DND-41 (cell line): ENCODE measurements around the gene MRM1.

ENCODE experiments used
- ATAC-seq: fragments of 200-7000 bp; cut with Tn5 transposase; 3 replicates; pipeline ENCODE4 v1.9.1; 2021; ENCODE audit warnings: low read depth; ENCODE audit not compliant: insufficient read depth
- DNase-seq: peaks from one replicate; pipeline ENCODE4 v3.0.0-alpha.2; 2020
- H2AFZ ChIP-seq: 2 replicates; pipeline ENCODE4 v1.6.0; 2012; ENCODE audit warnings: low read depth, low read length
- H3K27ac ChIP-seq: 2 replicates; pipeline ENCODE4 v1.5.1; 2012; ENCODE audit warnings: low read length, inconsistent platforms
- H3K27me3 ChIP-seq: fragments of 200-600 bp; sonication (generic); 2 replicates; pipeline ENCODE4 v1.6.0; 2012; ENCODE audit warnings: low read length, mild to moderate bottlenecking, inconsistent platforms; ENCODE audit not compliant: insufficient read depth, poor library complexity
- H3K36me3 ChIP-seq: 2 replicates; pipeline ENCODE4 v1.5.1; 2012; ENCODE audit warnings: low read length, inconsistent platforms; ENCODE audit not compliant: insufficient read depth
- H3K4me1 ChIP-seq: 2 replicates; pipeline ENCODE4 v1.5.1; 2012; ENCODE audit warnings: mild to moderate bottlenecking, low read length; ENCODE audit not compliant: insufficient read depth
- H3K4me2 ChIP-seq: 2 replicates; pipeline ENCODE4 v1.6.0; 2012; ENCODE audit warnings: mild to moderate bottlenecking, moderate library complexity, low read length, inconsistent platforms; ENCODE audit not compliant: insufficient read depth
- H3K4me3 ChIP-seq, 2 experiments: fragments of 200-600 bp in 1 of 2; shearing (Covaris generic) in 1 of 2; 2 replicates each; pipeline ENCODE4 v1.5.1; 2012 to 2016; ENCODE audit warnings: inconsistent platforms in 2 of 2, low read length in 2 of 2, mild to moderate bottlenecking in 2 of 2, low read depth in 1 of 2, moderate library complexity in 1 of 2
- H3K79me2 ChIP-seq: 2 replicates; pipeline ENCODE4 v1.6.0; 2012; ENCODE audit warnings: low read length, inconsistent platforms; ENCODE audit not compliant: insufficient read depth
- H3K9ac ChIP-seq: 2 replicates; pipeline ENCODE4 v1.6.0; 2012; ENCODE audit warnings: low read depth, mild to moderate bottlenecking, inconsistent platforms, low read length, moderate library complexity
- H3K9me3 ChIP-seq: 2 replicates; pipeline ENCODE4 v1.5.1; 2012; ENCODE audit warnings: low read length, moderate library complexity, mild to moderate bottlenecking, inconsistent platforms; ENCODE audit not compliant: insufficient read depth, severe bottlenecking
- H4K20me1 ChIP-seq: 2 replicates; pipeline ENCODE4 v1.6.0; 2012; ENCODE audit warnings: low read length; ENCODE audit not compliant: insufficient read depth
- CTCF ChIP-seq: IDR thresholded peaks from 2 replicates; pipeline ENCODE4 v1.5.1; 2012; ENCODE audit warnings: borderline replicate concordance, low read length, moderate library complexity, mild to moderate bottlenecking; ENCODE audit not compliant: poor library complexity, severe bottlenecking; ENCODE audit errors: extremely low read depth
- EZH2 ChIP-seq: IDR thresholded peaks from 3 replicates; pipeline ENCODE4 v1.6.1; 2012; ENCODE audit warnings: borderline replicate concordance, low read depth, mild to moderate bottlenecking, moderate library complexity, low read length, inconsistent platforms; ENCODE audit not compliant: severe bottlenecking

MRM1 gene

DNA sequence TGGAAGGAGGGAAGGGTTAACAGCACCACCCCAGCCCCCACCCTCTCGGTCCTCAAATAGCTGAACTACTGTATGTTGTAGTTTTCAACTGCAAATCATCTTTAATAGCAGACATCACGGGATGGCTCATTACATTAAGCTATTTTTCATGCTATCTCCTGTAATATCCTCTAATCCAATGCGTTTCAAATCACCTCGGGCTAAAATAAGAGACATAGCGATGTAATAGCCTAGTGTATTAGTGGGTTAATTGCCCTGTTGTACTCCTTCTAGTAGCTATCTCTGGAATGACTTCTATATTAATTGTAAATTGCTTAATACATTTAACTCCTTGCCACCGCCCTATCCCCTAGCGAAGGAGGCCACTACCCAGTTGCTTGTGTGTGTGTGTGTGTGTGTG lies 54.3 kb downstream of the MRM1 start:
- Histone ChIP-seq H3K9ac (no peak overlapping the region), H3K4me3 (no peak overlapping the region), H3K4me1 (no peaks in the 10 kb centered on the region), H2AFZ (no peak overlapping the region), H3K27ac (no peak overlapping the region), H3K4me2 (no peak overlapping the region), H3K9me3 (no peaks in the 10 kb centered on the region), H4K20me1 (no peaks in the 10 kb centered on the region; the same call in 1 of the 2 replicates), H3K27me3 (peaks cover 8% of the 10 kb centered on the region), H3K79me2 (no peaks in the 10 kb centered on the region), H3K36me3 (no peaks in the 10 kb centered on the region)
- DNase-seq (no peak), ATAC-seq (no peak)
- TF ChIP-seq CTCF (no peak), EZH2 (no peak)

DNA sequence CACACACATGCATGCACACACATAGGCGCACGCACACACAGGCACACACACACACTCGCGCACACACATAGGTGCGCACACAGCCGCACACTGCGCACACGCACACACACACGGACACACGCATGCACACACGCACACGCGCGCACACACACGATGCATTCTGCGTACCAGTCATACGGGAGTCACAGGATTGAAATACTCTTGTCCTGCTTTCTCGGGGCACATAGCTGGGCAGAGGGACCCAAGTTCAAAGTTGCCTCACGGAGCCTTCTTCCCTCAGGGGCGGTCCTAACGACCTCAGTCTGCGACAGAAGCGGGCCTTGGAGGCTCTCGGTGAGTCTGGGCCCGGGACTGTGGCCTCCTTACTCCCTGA lies 56.0 kb downstream of the MRM1 start:
- Histone ChIP-seq H3K9me3 (no peaks in the 10 kb centered on the region), H3K36me3 (no peaks in the 10 kb centered on the region), H3K4me2 (no peak overlapping the region), H2AFZ (no peak overlapping the region), H3K79me2 (no peaks in the 10 kb centered on the region), H3K27ac (no peak overlapping the region), H3K4me1 (no peaks in the 10 kb centered on the region), H3K27me3 (peaks cover 3% of the 10 kb centered on the region), H4K20me1 (no peaks in the 10 kb centered on the region; the same call in 1 of the 2 replicates), H3K9ac (no peak overlapping the region), H3K4me3 (no peak overlapping the region)
- TF ChIP-seq CTCF (no peak), EZH2 (no peak)
- ATAC-seq = no peak
- DNase-seq = no peak

GRCh38 chr17:36657763-36658490 lies 56.5 kb downstream of the MRM1 start:
- Histone ChIP-seq H3K9me3 (no peaks in the 10 kb centered on the region), H3K79me2 (no peaks in the 10 kb centered on the region), H3K9ac (no peak overlapping the region), H3K27me3 (peaks cover 3% of the 10 kb centered on the region), H3K4me2 (no peak overlapping the region), H3K36me3 (no peaks in the 10 kb centered on the region), H4K20me1 (no peaks in the 10 kb centered on the region; the same call in 1 of the 2 replicates), H3K4me3 (no peak overlapping the region), H2AFZ (no peak overlapping the region), H3K27ac (no peak overlapping the region), H3K4me1 (no peaks in the 10 kb centered on the region)
- peak; percentile 9 for DNase-seq
- ATAC-seq = no peak
- TF ChIP-seq EZH2 (no peak), CTCF (peak; percentile 28)
